ENCODE results near the gene NOMO2.
A peak's percentile ranks its signal among the peaks of the same experiment; 100 is the strongest.
"Not testable (repeated sequence)": the region's sequence is repeated elsewhere in the genome, so short reads cannot be mapped to it uniquely, and the experiment has no call there.

- TF ChIP-seq CTCF (IDR thresholded peaks at IDR 0.05), result peak; percentile 31; the same call in 1 of the 2 replicates
- not testable (repeated sequence) for TF ChIP-seq ZFX (IDR thresholded peaks at IDR 0.05; ENCODE audit: borderline replicate concordance)
Measured at GRCh38 chr16:18591908-18592307, 30.0 kb upstream of the NOMO2 start.

All from 22Rv1 (cell line).